Activated CD4-positive, alpha-beta T cell treated with anti-CD3 and anti-CD28 coated beads, Interleukin-2, Interleukin-6, amounts not matched to agents 100 ng/mL and 50 ng/mL, durations not matched to agents 16 hours and 8 hours (primary cell): ENCODE measurements around the gene TMEM132E.

Experiments used
- DNase-seq: peaks from one replicate; pipeline ENCODE4 v3.0.0-alpha.2; 2020

TMEM132E gene

GRCh38 chr17:34570506-34570905, 8.9 kb upstream of the TMEM132E start:
- no peak for DNase-seq

GRCh38 chr17:34571428-34572130, 7.8 kb upstream of the TMEM132E start:
- no peak for DNase-seq

GRCh38 chr17:34572483-34572882, 6.9 kb upstream of the TMEM132E start:
- DNase-seq: no peak

GRCh38 chr17:34575182-34575581, 4.2 kb upstream of the TMEM132E start:
- no peak for DNase-seq

GRCh38 chr17:34578016-34578415, 1.4 kb upstream of the TMEM132E start:
- DNase-seq: no peak

- DNase-seq: no peak
Measured at GRCh38 chr17:34578656-34579016, 746 bp upstream of the TMEM132E start.

GRCh38 chr17:34579979-34580684, 750 bp downstream of the TMEM132E start:
- DNase-seq: no peak

- no peak for DNase-seq
Measured at GRCh38 chr17:34580685-34581445, 1.5 kb downstream of the TMEM132E start.

- no peak for DNase-seq
Measured at GRCh38 chr17:34581446-34582184, 2.2 kb downstream of the TMEM132E start.

GRCh38 chr17:34582185-34582900, 3.0 kb downstream of the TMEM132E start:
- DNase-seq: no peak

GRCh38 chr17:34582901-34583245, 3.5 kb downstream of the TMEM132E start:
- DNase-seq: no peak

GRCh38 chr17:34584805-34585416, 5.5 kb downstream of the TMEM132E start:
- DNase-seq: no peak

- no peak for DNase-seq
Measured at GRCh38 chr17:34586346-34586846, 7.0 kb downstream of the TMEM132E start.

GRCh38 chr17:34588266-34588665, 8.9 kb downstream of the TMEM132E start:
- DNase-seq: no peak

GRCh38 chr17:34589120-34589965, 10.0 kb downstream of the TMEM132E start:
- no peak for DNase-seq

GRCh38 chr17:34592002-34592401, 12.6 kb downstream of the TMEM132E start:
- no peak for DNase-seq

- DNase-seq: no peak
Measured at GRCh38 chr17:34596920-34597319, 17.5 kb downstream of the TMEM132E start.

GRCh38 chr17:34598161-34598776, 18.9 kb downstream of the TMEM132E start:
- DNase-seq: no peak

- no peak for DNase-seq
Measured at GRCh38 chr17:34601416-34601815, 22.0 kb downstream of the TMEM132E start.

- no peak for DNase-seq
Measured at GRCh38 chr17:34603974-34604373, 24.6 kb downstream of the TMEM132E start.
